Measurements from ENCODE around the gene FZD7. TPM values are rescaled to one million over a fixed set of nuclear protein-coding genes. Genes with fewer than 3 reads are reported as not detected.

The FZD7 gene
- total and polyA plus RNA-seq, 3 donors from 2014 or later: 7.1 to 9.1 (median 8.3) TPM

DNA sequence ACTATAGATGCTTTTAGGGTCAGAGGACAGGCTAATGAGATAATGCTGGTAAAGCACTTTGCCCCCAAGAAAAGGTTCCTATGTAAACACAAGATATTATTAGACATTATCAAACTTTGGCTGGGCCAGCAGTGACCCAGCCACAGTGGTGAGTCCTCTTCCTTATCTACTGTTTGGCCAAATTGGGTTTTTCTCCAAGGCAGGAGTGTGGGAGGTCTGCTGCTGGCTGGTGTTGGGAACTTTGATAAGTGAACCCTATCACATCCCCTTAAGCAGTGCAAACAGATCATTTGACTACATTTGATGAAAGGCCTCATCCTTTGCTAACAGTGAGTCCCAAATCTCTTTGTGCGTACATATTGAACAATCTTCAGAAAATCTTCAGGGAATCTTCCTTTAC lies 16.2 kb downstream of the FZD7 start:
- TF ChIP-seq, protein P1, sequence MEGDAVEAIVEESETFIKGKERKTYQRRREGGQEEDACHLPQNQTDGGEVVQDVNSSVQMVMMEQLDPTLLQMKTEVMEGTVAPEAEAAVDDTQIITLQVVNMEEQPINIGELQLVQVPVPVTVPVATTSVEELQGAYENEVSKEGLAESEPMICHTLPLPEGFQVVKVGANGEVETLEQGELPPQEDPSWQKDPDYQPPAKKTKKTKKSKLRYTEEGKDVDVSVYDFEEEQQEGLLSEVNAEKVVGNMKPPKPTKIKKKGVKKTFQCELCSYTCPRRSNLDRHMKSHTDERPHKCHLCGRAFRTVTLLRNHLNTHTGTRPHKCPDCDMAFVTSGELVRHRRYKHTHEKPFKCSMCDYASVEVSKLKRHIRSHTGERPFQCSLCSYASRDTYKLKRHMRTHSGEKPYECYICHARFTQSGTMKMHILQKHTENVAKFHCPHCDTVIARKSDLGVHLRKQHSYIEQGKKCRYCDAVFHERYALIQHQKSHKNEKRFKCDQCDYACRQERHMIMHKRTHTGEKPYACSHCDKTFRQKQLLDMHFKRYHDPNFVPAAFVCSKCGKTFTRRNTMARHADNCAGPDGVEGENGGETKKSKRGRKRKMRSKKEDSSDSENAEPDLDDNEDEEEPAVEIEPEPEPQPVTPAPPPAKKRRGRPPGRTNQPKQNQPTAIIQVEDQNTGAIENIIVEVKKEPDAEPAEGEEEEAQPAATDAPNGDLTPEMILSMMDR (IDR thresholded peaks at IDR 0.05): no peak
- TF ChIP-seq POLR2A (IDR thresholded peaks at IDR 0.05): no peak
- Histone ChIP-seq H3K4me3 (no peak overlapping the region), H3K36me3 (ENCODE audit: low read depth, missing control alignments) (no peaks in the 10 kb centered on the region), H3K27me3 (no peaks in the 10 kb centered on the region), H3K4me1 (no peaks in the 10 kb centered on the region), H3K27ac (no peak overlapping the region), H3K9me3 (no peaks in the 10 kb centered on the region)
- DNase-seq: no peak
- WGBS, 2 donors: 89 to 97% methylated on average over 1 of the region's 1 CpG
- intact Hi-C loops (cut with DNase I; ENCODE audit: low total_unique reads): no loop called here

DNA sequence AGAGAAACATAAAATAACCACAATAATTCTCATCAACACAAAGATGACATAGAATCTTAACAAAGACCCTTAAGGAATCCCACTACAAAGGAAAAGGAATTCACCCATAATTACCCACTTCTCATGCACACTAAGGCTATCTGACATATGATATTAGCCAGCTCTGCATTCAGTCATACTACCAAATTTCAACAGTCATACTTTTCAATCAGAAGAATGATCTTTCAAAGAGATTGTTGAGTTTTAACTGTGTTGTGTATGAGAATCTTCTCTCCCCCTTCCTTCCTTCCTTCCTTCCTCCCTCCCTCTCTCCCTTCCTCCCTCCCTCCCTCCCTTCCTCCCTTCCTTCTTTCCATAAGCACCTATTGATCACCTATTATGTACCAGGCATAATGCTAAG lies 17.0 kb downstream of the FZD7 start:
- H3K9me3 ChIP-seq: no peaks in the 10 kb centered on the region
- no peak overlapping the region for H3K27ac ChIP-seq
- H3K36me3 ChIP-seq (ENCODE audit: low read depth, missing control alignments): no peaks in the 10 kb centered on the region
- H3K4me3 ChIP-seq: no peak overlapping the region
- no peak for DNase-seq
- no peaks in the 10 kb centered on the region for H3K27me3 ChIP-seq
- H3K4me1 ChIP-seq: no peaks in the 10 kb centered on the region
- TF ChIP-seq POLR2A (IDR thresholded peaks at IDR 0.05): no peak
- TF ChIP-seq, protein P1 (IDR thresholded peaks at IDR 0.05): no peak
- intact Hi-C loops (cut with DNase I; ENCODE audit: low total_unique reads): no loop called here

DNA sequence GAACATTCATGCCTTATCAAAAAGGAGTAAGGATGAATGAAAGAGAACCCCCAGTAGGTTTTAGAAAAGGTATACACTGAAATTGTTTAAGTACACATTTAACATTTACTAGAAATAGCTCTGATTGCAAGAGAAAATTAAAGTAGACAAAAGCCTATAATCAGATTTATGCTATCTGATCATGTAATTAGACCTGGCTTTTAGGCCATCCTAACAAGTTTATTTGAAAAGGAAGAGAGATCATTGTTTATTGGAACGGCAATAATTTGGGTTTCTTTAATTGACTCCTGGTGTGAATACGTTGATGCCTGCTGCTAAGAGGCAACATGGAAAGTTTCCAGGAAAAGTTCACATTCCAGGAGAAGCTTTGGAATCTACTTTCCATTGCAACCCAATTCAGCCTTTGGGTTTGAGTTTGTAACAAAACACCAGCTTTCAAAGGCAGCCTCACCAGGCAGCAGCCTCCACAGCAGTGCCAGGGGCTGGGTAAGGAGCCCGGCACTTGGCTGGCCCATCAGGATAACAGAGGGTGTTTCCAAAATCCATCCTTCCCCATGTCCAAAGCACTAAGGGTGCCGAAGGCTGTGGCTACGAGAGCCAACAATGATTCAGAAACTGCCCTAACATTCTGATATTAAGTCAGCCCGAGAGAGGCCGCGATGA lies 18.0 kb downstream of the FZD7 start:
- TF ChIP-seq, protein P1 (IDR thresholded peaks at IDR 0.05): no peak
- no peak for TF ChIP-seq POLR2A (IDR thresholded peaks at IDR 0.05)
- Histone ChIP-seq H3K4me1 (no peaks in the 10 kb centered on the region), H3K4me3 (no peak overlapping the region), H3K27ac (no peak overlapping the region), H3K27me3 (no peaks in the 10 kb centered on the region), H3K9me3 (no peaks in the 10 kb centered on the region), H3K36me3 (ENCODE audit: low read depth, missing control alignments) (no peaks in the 10 kb centered on the region)
- no peak for DNase-seq
- WGBS, 2 donors: 85 to 87% methylated on average over 8 of the region's 8 CpGs
- intact Hi-C loops (cut with DNase I; ENCODE audit: low total_unique reads): no loop called here

DNA sequence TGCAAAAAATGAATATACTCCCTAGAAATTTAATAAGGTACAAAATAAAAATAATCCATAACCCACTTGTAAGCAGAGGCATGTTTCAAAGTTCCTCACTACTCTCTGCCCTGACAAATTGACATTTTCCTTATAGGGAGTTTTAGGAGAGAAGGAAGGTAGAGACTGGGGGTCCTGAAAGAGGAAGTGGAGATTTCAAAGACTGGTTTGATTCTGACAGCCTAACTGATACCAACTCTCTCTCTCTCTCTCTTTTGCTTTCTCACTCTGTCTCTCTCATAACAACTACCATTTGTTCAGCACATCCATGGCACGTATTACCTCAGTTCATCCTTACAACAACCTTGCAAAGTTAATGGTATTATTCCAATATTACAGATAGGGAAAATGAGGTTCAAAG lies 18.6 kb downstream of the FZD7 start:
- 96 to 97% methylated on average over 1 of the region's 1 CpG for WGBS, 2 donors
- H3K36me3 ChIP-seq (ENCODE audit: low read depth, missing control alignments): no peaks in the 10 kb centered on the region
- intact Hi-C loops (cut with DNase I; ENCODE audit: low total_unique reads): no loop called here
- no peak overlapping the region for H3K27ac ChIP-seq
- H3K4me3 ChIP-seq: no peak overlapping the region
- H3K4me1 ChIP-seq: no peaks in the 10 kb centered on the region
- no peaks in the 10 kb centered on the region for H3K9me3 ChIP-seq
- DNase-seq: no peak
- H3K27me3 ChIP-seq: no peaks in the 10 kb centered on the region
- TF ChIP-seq, protein P1 (IDR thresholded peaks at IDR 0.05): no peak
- no peak for TF ChIP-seq POLR2A (IDR thresholded peaks at IDR 0.05)

DNA sequence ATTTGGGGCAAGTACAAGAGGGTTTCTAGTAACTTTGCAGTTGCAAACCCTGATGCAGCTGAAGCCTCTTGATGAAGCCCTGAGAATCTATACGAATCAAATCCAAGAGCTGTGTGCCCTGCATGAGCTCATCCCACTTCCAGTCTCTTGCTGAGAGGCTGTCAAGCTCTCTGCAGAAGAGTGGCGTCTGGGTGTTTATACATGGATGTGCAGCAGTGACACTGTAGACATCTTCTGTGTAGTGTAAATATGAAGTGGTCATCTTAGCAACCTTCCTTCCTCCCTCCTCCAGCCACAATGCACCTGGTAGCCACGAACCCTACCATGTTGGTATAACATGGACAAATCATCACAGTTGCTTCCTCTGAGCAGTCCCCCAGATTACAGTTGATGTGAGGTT lies 21.0 kb downstream of the FZD7 start:
- no peak overlapping the region for H3K4me3 ChIP-seq
- H3K36me3 ChIP-seq (ENCODE audit: low read depth, missing control alignments): no peaks in the 10 kb centered on the region
- 81 to 91% methylated on average over 3 of the region's 3 CpGs for WGBS, 2 donors
- no peak overlapping the region for H3K27ac ChIP-seq
- no peak for DNase-seq
- intact Hi-C loops (cut with DNase I; ENCODE audit: low total_unique reads): no loop called here
- TF ChIP-seq POLR2A (IDR thresholded peaks at IDR 0.05): no peak
- TF ChIP-seq, protein P1 (IDR thresholded peaks at IDR 0.05): no peak
- no peaks in the 10 kb centered on the region for H3K9me3 ChIP-seq
- H3K27me3 ChIP-seq: no peaks in the 10 kb centered on the region
- H3K4me1 ChIP-seq: no peaks in the 10 kb centered on the region

Measured in testis (tissue), 3 donors.